ENCODE data around the gene FAM168A.

FAM168A gene

GRCh38 chr11:73597956-73598718 is at the start of gene FAM168A:
Gene FAM168A, minus strand, starts transcription at chr11:73598112. Its CDS starts 129,638 bp downstream, at chr11:73468474.
- peak; percentile 98 for DNase-seq

GRCh38 chr11:73647459-73648100 is 49.7 kb upstream of the FAM168A start:
- DNase-seq = peak; percentile 97

- DNase-seq = no peak
Measured at GRCh38 chr11:73645972-73646631, 48.2 kb upstream of the FAM168A start, which contains the start of gene PLEKHB1. Gene PLEKHB1, plus strand, starts transcription at chr11:73646581. Its CDS starts 28 bp downstream, at chr11:73646609.

- DNase-seq = no peak
Measured at GRCh38 chr11:73645121-73645969, 47.4 kb upstream of the FAM168A start.

GRCh38 chr11:73641668-73642067 is 43.8 kb upstream of the FAM168A start:
- no peak for DNase-seq

- no peak for DNase-seq
Measured at GRCh38 chr11:73640592-73640991, 42.7 kb upstream of the FAM168A start.

GRCh38 chr11:73637012-73637411 is 39.1 kb upstream of the FAM168A start:
- DNase-seq = no peak

GRCh38 chr11:73636249-73636648 is 38.3 kb upstream of the FAM168A start:
- no peak for DNase-seq

GRCh38 chr11:73635721-73636120 is 37.8 kb upstream of the FAM168A start:
- no peak for DNase-seq

GRCh38 chr11:73633999-73634398 is 36.1 kb upstream of the FAM168A start:
- no peak for DNase-seq

GRCh38 chr11:73632996-73633395 is 35.1 kb upstream of the FAM168A start:
- DNase-seq = no peak

GRCh38 chr11:73629907-73630306 is 32.0 kb upstream of the FAM168A start:
- DNase-seq = no peak

- peak; percentile 80 for DNase-seq
Measured at GRCh38 chr11:73625696-73626318, 27.9 kb upstream of the FAM168A start.

- no peak for DNase-seq
Measured at GRCh38 chr11:73623686-73624085, 25.8 kb upstream of the FAM168A start.

GRCh38 chr11:73622926-73623593 is 25.1 kb upstream of the FAM168A start:
- no peak for DNase-seq

- DNase-seq = no peak
Measured at GRCh38 chr11:73614591-73614990, 16.7 kb upstream of the FAM168A start.

- no peak for DNase-seq
Measured at GRCh38 chr11:73612601-73613140, 14.8 kb upstream of the FAM168A start.

- no peak for DNase-seq
Measured at GRCh38 chr11:73598719-73599379, 937 bp upstream of the FAM168A start.

GRCh38 chr11:73597336-73597955 is 466 bp downstream of the FAM168A start:
- no peak for DNase-seq

- no peak for DNase-seq
Measured at GRCh38 chr11:73596547-73596946, 1.4 kb downstream of the FAM168A start.
